Suppressor macrophage treated with lipopolysaccharide for 1 hour (primary cell): ENCODE measurements around the gene DRC3.
"Not testable (repeated sequence)": the region's sequence is repeated elsewhere in the genome, so short reads cannot be mapped to it uniquely, and the experiment has no call there.

Source experiments
- DNase-seq, 3 donors: peaks; one replicate each; pipeline ENCODE4 v3.0.0-alpha.2; 2020 to 2022

DRC3 gene

DNA sequence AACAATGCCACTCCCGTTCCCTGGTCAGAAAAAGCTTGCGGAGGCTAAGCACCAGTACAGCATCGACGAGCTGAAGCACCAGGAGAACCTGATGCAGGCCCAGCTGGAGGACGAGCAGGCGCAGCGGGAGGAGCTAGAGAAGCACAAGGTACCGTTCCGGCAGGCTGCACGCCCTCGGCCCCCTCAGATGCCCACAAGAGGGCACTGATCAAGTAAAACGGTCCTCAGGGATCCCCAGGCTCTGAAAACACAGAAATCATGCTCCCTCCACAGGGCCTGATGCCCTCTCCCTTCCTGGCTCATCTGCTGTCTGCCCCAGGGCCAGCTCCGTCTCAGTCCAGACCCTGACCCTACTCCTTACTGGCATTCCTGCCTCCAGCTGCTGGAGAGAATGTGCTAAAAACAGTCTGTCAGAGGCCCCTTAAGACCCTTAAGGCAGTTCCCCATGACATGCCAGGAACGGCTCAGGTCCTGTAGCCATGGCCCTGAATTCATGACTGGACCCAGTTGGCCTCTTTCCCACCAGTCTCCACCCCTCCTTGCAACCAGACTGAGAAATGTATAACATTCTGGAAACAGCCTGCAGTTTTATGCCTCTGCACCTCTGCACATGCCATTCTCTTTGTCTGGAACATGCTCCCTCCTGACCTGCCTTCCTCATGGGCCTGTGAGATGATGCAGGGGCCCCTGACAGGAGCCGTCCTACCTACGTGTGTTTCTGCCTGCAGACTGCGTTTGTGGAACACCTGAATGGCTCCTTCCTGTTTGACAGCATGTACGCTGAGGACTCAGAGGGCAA is 21.8 kb downstream of the DRC3 start:
- DNase-seq = peak; percentile 53 to 60 (median 55)

DNA sequence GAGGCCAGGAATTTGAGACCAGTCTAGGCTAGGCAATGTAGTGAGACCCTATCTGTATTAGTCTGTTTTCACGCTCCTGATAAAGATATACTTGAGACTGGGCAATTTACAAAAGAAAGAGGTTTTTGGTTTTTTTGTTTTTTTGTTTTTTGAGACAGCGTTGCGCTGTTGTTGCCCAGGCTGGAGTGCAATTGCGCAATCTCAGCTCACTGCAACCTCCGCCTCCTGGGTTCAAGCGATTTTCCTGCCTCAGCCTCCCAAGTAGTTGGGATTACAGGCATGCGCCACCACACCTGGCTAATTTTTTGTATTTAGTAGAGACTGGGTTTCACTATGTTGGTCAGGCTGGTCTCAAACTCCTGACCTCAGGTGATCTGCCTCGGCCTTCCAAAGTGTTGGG is 23.2 kb downstream of the DRC3 start:
- DNase-seq = not testable (repeated sequence)

GRCh38 chr17:17998934-17999333 is 26.3 kb downstream of the DRC3 start:
- no peak for DNase-seq

- DNase-seq = no peak
These were observed 26.8 kb downstream of the DRC3 start for GRCh38 chr17:17999364-18000029.

DNA sequence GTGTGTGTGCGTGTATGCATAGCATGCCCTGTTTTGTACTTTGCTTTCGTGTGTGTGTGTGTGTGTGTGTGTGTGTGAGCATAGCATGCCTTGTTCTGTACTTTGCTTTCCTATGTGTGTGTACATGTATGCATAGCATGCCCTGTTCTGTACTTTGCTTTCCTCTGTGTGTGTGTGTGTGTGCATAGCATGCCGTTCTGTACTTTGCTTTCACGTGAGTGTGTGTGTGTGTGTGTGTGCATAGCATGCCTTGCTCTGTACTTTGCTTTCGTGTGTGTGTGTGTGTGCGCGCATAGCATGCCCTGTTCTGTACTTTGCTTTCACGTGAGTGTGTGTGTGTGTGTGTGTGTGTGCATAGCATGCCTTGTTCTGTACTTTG is 27.4 kb downstream of the DRC3 start:
- DNase-seq = no peak

GRCh38 chr17:18002171-18002570 is 29.5 kb downstream of the DRC3 start:
- no peak for DNase-seq

- no peak for DNase-seq
These were observed 31.7 kb downstream of the DRC3 start for GRCh38 chr17:18004345-18004744.

DNA sequence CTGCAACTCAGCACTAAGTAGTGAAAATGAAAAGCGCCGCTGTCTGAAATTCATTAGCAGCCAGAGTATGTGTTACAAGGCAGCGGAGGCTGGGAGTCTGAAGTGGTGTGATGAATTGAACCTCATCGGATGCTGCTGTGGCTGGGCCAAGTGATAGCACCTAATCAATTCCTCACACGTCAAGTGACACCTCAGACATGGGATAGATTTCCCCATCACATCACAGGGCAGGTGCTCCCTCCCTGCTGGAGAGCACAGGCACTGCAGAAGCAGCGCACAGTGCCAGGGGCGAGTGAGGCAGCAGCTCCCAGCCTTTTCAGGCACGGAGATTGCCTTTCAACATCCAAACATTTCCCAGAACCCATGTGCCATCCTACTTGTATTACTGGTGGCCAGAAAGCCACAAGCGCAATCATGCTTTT is 32.2 kb downstream of the DRC3 start:
- no peak for DNase-seq

DNA sequence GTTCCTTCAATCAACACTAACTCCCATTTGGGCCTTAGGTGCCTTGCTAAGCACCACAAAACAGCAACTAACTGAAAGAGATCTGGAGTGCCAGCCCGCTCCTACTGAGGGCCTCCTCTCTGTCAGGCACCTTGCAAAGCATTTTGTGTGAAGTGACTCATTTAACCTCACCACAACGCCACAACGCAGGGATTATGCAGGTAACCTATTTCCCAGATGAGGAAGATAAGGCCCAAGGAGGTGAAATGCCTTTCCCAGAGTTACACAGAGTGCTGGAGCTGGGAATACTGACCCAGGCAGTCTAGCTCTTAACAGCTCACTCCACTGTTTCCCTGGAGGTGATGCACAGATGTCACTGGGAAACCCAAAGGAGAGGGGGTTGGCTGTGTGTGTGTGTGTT is 32.8 kb downstream of the DRC3 start:
- DNase-seq = no peak

GRCh38 chr17:18006495-18007239 is 34.0 kb downstream of the DRC3 start:
- DNase-seq = no peak

GRCh38 chr17:18008496-18009268 is 36.0 kb downstream of the DRC3 start:
- no peak for DNase-seq

DNA sequence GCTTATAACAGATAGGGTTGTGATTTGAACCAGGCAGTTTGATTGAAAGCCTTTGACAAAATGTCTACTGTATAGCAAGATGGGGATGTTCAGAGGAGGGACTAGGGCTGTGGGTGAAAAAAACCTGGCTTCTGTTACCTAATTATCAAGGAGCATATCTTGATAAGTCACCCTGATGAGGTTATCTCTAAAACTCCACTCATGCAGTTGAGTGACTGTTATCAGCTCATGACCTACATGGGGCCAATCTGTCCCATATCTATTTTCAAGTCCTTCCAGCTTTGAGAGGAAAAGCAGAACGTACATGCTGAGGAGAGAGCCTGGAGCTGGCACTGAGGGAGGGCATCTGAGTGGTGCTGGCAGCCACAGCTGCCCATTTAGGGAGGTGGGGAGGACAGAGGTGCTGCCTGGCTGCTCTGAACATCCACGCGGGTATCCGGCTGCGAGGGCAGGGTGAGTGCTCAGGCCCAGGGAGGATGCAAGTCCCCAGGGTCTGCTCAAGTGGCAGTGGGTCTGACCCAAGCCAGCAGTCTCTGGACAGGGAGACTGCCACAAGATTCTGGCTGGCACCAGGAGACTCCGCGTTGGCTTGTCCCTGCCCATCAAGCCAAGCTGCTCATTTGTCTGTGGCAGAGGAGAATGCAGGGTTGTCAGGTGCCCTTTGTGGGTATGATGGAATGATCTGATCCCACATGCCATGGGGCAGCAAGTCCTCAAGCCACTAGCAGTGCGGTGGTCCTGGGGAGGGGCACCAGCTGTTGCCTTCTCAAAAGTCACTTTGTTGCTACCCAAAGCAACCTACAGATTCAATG is 37.2 kb downstream of the DRC3 start:
- no peak for DNase-seq

GRCh38 chr17:18011286-18011685 is 38.6 kb downstream of the DRC3 start:
- DNase-seq = no peak

DNA sequence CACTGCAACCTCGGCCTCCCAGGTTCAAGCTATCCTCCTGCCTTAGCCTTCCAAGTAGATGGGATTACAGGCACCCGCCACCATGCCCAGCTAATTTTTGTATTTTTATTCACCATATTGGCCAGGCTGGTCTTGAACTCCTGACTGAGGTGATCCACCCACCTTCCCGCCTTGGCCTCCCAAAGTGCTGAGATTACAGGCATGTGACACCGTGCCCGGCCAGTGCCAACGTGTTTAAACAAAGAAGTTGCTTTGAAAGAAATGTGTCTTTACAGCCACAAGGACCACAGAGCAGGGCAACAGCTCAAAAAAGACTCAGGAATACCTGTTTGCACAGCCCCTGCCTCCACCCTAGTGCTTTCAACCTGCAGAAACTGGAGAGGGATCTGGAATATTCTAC is 41.3 kb downstream of the DRC3 start:
- no peak for DNase-seq

- no peak for DNase-seq
These were observed 42.9 kb downstream of the DRC3 start for GRCh38 chr17:18015593-18015992.

GRCh38 chr17:18016426-18016825 is 43.8 kb downstream of the DRC3 start:
- DNase-seq = no peak

- no peak for DNase-seq
These were observed 45.3 kb downstream of the DRC3 start for GRCh38 chr17:18017958-18018357.

- no peak for DNase-seq
These were observed 45.8 kb downstream of the DRC3 start for GRCh38 chr17:18018411-18018921.

DNA sequence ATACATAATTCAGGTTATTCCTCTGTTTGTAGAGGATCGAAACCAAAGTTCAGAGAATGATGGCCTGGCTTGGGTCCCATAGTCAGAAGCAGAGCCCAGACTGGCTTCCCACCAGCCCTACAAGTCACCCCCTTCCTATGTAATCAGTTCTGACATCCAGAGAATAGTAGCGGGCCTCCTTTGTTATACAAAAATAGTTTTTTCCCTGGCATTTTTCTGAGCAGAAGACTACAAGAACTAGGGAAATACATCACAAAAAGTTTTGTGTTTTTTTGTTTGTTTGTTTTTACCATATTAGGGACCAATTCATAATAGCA is 47.1 kb downstream of the DRC3 start:
- DNase-seq = no peak

GRCh38 chr17:18020971-18021370 is 48.3 kb downstream of the DRC3 start:
- DNase-seq = no peak

- DNase-seq = no peak
These were observed 48.7 kb downstream of the DRC3 start for GRCh38 chr17:18021372-18021771.
